CD4-positive, alpha-beta T cell treated with Interferon gamma for 1 hour (primary cell): ENCODE measurements around the gene NCBP3.
"Not testable (repeated sequence)": the region's sequence is repeated elsewhere in the genome, so short reads cannot be mapped to it uniquely, and the experiment has no call there.

Experiments
- DNase-seq: peaks from one replicate; pipeline ENCODE4 v3.0.0-alpha.2; 2020

NCBP3 gene

GRCh38 chr17:3846437-3847164, 555 bp upstream of the NCBP3 start:
- DNase-seq = no peak

DNA sequence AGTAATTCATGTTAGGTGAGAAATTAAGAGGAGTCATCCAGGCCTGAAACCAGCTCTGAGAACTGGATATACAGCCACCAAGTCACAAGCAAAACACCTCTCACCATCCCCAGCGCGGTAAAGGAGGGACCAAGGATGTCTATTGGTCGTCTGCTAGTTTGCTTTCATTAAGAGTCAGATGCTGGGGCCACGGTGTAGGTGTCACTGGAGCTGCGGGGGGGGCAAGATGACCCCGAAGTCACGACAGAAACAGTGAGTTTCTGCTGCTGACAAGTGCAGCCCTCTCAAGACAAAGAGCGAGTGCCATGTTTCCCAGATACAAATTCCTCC, 790 bp downstream of the NCBP3 start:
- DNase-seq = peak; percentile 11

DNA sequence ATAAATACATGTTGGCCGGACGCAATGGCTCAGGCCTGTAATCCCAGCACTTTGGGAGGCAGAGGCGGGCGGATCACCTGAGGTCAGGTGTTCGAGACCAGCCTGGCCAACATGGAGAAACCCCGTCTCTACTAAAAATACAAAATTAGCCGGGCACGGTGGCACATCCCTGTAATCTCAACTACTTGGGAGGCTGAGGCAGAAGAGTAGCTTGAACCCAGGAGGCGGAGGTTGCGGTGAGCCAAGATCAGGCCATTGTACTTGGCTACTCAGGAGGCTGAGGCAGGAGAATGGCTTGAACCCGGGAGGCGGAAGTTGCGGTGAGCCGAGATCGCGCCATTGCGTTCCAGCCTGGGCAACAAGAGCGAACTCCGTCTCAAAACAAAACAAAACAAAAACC, 1.5 kb downstream of the NCBP3 start:
- DNase-seq = not testable (repeated sequence)

- DNase-seq = peak; percentile 46
Observed at GRCh38 chr17:3843935-3844516, 2.0 kb downstream of the NCBP3 start.

- DNase-seq = no peak
Observed at GRCh38 chr17:3838206-3838605, 7.8 kb downstream of the NCBP3 start.

DNA sequence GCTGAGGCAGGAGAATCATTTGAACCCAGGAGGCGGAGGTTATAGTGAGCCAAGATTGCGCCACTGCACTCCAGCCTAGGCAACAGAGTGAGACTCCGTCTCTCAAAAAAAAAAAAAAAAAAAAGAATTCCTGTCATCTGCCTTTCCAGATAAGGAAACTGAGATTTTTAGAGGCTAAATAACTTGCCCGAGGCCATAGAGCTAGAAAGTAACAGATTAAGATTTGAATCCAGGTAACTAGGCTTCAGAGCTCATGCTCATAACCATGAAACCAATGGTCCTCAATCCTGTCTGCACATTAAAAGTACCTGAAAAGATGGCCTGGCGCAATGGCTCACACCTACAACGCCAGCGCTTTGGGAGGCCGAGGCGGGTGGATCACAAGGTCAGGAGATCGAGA, 9.5 kb downstream of the NCBP3 start:
- DNase-seq = no peak

DNA sequence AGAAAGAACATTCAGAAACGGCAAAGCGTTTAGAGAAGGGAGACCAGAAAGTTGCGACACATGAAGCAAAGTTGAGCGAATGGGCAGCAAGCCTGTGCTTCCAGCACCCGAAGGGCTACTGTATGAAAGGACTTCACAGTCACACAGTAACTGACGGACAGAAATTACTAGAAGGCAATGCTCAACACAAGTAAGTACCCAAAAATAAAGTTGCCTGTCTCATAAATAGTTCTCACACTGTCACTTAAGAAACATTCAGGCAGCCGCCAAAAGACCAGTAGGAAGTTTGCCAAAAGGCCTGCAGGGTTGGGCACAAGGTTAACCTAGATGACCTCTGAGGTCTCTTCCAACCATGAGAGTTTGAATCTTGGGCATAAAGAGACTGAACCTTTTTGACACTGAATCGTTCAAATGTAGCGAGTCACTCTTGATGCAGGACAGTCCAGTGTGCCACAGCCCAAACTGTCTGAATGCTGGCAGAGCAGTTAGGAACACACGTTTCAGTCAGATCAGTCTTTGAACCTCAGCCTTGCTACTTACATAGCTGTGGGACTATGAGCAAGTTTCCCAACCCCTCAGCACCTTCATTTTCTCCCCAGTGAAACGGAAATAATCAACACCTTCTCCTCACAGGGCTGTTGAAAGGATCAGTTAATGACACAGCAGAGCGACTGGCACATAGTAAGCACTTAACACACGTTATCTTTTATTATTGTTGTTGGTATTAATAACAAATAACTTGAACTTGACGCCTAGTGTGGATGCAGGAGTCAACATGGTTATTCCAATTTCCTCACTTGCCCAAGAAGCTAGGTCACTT, 10.4 kb downstream of the NCBP3 start:
- no peak for DNase-seq

GRCh38 chr17:3834811-3835210, 11.2 kb downstream of the NCBP3 start:
- DNase-seq = no peak

DNA sequence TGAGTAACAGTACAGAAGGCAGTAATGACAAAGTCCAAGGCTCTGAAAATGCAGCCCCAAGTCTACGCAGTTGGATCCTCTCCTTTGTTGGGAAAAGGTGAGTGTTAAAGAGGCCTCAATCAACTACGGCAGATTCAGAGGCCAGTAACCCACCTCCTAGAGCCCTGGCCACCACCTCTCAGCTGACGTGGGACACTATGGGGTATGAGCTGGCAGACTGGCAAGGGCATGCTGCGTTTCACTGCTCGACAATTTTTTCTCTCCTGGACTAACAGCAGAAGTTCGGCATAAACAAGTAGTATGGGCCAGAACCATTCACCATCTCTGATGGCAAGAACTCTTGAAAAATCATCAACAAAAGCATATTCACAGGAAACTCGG, 17.2 kb downstream of the NCBP3 start:
- DNase-seq = no peak

DNA sequence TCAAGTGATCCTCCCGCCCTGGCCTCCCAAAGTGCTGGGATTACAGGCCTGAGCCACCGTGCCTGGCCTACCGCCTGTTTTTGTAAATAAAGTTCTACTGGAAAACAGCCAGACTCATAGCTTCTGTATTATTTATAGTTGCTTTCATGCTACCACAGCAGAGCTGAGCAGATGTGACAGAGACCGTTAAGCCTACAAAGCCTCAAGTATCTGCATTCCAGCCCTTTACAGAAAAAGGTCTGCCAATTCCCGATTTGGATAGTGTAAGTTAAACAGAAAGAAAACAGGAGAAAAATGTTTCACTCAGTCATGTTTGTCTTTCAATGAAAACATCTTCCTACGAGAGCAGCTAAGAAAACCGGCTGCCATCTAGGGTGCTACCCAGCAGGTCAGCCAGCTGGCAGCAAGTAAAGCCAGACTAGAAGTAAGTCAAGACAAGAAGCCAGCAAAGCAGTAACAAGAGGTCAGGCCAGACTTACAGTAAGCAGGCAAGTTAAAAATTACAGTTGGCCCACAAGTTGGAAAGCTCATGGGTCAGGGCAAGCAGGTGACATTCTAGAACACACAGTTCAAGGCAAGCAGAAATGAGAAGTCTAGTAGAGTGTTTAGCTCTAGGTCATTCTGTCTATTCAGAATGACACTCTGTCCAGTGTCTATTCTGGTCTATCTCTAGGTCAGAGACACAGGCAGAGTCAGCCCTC, 17.7 kb downstream of the NCBP3 start:
- DNase-seq = no peak

DNA sequence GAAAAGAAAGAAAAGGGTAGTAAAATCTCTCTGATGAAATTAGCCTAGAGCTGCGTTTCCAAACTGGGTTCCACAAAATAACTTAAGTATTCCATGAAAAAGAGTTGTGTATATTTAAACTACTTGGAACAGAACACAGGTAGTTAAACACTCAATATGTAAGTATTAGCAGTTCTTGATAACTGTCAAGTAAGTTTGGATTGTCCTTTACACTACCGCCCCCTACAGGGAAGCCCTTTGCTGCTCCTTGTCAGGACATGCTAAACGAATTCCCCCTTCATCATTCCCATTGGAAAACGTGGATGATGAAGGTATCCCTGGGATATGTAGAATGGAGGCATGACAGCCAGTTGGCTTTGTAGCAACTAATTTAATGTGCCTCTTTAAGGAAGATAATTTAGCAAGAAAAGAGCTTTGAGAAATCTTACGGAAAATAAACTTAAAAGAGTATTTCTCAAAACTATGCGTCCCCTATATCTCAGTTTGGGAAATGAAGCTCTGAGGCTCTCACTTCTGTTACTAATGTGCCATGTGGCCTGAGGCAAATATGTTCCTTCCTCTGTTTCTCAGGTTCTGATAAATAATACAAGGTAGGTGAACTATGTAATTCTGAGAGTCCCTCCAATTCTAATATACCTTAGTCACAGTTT, 18.8 kb downstream of the NCBP3 start:
- DNase-seq = peak; percentile 53

- no peak for DNase-seq
Observed at GRCh38 chr17:3826191-3826590, 19.9 kb downstream of the NCBP3 start.

GRCh38 chr17:3821101-3821500, 24.9 kb downstream of the NCBP3 start:
- DNase-seq = no peak

DNA sequence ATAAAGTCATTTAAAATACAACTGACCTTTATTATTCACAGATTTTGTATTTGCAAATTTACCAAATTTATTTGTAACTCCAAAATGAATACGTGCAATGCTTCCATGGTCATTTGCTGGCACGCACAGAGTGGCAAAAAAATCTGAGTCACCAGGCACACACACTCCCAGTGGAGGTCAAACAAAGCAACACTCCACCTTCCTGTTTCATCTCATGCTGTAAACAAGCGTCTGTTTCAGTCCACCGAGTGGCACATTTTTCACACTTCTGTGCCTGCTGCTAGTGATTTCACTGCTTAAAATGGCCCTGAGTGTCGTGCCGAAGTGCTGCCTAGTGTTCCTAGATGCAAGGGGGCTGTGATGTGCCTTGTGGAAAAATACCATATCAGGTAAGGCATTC, 27.3 kb downstream of the NCBP3 start:
- no peak for DNase-seq

GRCh38 chr17:3817851-3818605, 28.0 kb downstream of the NCBP3 start:
- no peak for DNase-seq

GRCh38 chr17:3815925-3816324, 30.1 kb downstream of the NCBP3 start:
- no peak for DNase-seq

GRCh38 chr17:3815122-3815521, 30.9 kb downstream of the NCBP3 start:
- DNase-seq = no peak

DNA sequence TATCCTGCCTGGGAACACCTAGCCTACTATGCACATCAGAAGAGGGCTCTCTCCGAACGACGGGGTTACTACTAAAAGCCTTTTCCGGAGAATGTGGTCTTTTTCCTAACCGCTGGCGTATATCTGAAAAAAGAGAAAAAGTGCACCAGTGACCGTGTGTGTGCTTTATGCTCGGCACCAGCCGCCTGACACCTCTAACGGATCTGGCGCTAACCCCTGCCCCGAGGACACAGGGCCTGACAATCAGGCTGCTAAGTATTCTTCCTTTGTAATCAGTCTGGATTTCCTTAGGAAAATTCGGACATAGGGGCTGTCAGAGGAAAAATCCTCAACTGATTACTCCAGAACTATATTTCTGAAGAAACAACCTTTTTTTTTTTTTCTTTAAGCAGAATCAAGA, 31.7 kb downstream of the NCBP3 start:
- no peak for DNase-seq

GRCh38 chr17:3813171-3813570, 32.9 kb downstream of the NCBP3 start:
- DNase-seq = no peak

GRCh38 chr17:3812771-3813170, 33.3 kb downstream of the NCBP3 start:
- DNase-seq = no peak

DNA sequence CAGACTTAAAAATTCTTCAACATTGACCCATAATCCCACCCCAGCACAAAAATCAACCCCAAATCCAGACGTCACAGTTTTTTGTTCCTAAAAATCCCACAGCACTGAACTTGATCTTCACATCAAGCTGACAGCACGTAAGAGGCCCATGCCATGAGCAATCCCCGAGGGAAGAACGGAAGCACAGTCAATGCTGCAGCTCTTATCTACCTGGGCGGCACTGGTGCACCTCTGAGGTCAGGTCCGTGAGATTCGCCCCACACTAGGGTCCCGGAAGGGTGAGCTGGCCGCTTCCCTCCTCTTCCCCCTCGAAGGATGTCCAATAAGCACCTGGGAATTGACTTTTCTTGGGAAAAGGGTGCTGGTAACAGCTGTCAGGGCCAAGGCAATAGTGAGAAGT, 33.8 kb downstream of the NCBP3 start:
- DNase-seq = no peak

DNA sequence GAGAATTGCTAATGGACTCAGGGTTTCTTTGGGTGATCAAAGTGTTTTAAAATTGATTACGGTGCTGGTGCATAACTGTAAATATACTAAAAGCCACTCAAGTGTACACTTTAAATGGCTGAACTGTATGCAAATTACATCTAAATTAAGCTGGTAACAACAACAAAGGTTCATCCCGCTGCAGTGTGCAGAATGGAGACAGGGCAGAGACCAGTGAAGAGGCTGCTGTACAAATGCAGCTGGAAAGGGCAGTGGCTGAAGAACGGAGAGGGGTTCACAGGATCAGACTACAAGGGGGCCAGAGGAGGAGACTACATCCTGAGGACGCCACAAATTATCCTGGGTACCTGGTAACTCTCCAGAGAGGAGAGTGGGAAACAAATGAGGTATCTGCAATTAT, 36.0 kb downstream of the NCBP3 start:
- no peak for DNase-seq
